Measurements from ENCODE around the gene SCYL2. TPM values are rescaled to one million over a fixed set of nuclear protein-coding genes. Genes with fewer than 3 reads are reported as not detected.

Gene SCYL2
- total and polyA plus RNA-seq, 8 donors: 6.7 to 25.0 (median 15.6) TPM

GRCh38 chr12:100368066-100368465, 101.1 kb downstream of the SCYL2 start:
- DNase-seq (no peak), FAIRE-seq (no peak), ATAC-seq (no peak)
- Histone ChIP-seq H3K36me3 (no peaks in the 10 kb centered on the region), H3K27ac (no peak overlapping the region), H3K9me3 (no peaks in the 10 kb centered on the region), H3K27me3 (no peaks in the 10 kb centered on the region), H3K4me3 (no peak overlapping the region), H3K4me1 (no peaks in the 10 kb centered on the region)
- no peak for TF ChIP-seq CTCF (IDR thresholded peaks at IDR 0.05)
- 87 to 91% methylated on average over 1 of the region's 1 CpG for WGBS, 2 donors
- intact Hi-C loops (cut with DNase I): loop anchor here in 1 of 3 donors (10.0 kb wide), 1 partner anchor 177 kb away; no protein-coding TSS in a partner anchor

GRCh38 chr12:100371146-100371545, 104.2 kb downstream of the SCYL2 start:
- ATAC-seq (no peak), DNase-seq (no peak), FAIRE-seq (no peak)
- TF ChIP-seq CTCF (IDR thresholded peaks at IDR 0.05): no peak
- Histone ChIP-seq H3K36me3 (no peaks in the 10 kb centered on the region), H3K27me3 (no peaks in the 10 kb centered on the region), H3K4me3 (no peak overlapping the region), H3K4me1 (no peaks in the 10 kb centered on the region), H3K27ac (no peak overlapping the region), H3K9me3 (no peaks in the 10 kb centered on the region)
- WGBS, 2 donors: 70 to 72% methylated on average over 6 of the region's 6 CpGs
- intact Hi-C loops (cut with DNase I): no loop called here

- Histone ChIP-seq H3K27ac (no peak overlapping the region), H3K4me3 (no peak overlapping the region), H3K36me3 (no peaks in the 10 kb centered on the region), H3K4me1 (no peaks in the 10 kb centered on the region), H3K27me3 (no peaks in the 10 kb centered on the region), H3K9me3 (no peaks in the 10 kb centered on the region)
- FAIRE-seq (no peak), ATAC-seq (no peak), DNase-seq (no peak)
- no peak for TF ChIP-seq CTCF (IDR thresholded peaks at IDR 0.05)
- WGBS, 2 donors: 65 to 69% methylated on average over 11 of the region's 11 CpGs
- intact Hi-C loops (cut with DNase I): no loop called here
Observed at GRCh38 chr12:100372853-100373640, 106.1 kb downstream of the SCYL2 start.

GRCh38 chr12:100375038-100375735, 108.2 kb downstream of the SCYL2 start:
- H3K4me1 ChIP-seq: no peaks in the 10 kb centered on the region
- H3K36me3 ChIP-seq: no peaks in the 10 kb centered on the region
- DNase-seq: peak in 3 of 6 donors; percentile 14 to 48 (median 27)
- no peak for FAIRE-seq
- no peak overlapping the region for H3K4me3 ChIP-seq
- H3K27me3 ChIP-seq: no peaks in the 10 kb centered on the region
- no peak for TF ChIP-seq CTCF (IDR thresholded peaks at IDR 0.05)
- WGBS, 2 donors: 71 to 73% methylated on average over 12 of the region's 12 CpGs
- peak in 3 of 4 donors; percentile 71 to 80 (median 72) for ATAC-seq
- H3K9me3 ChIP-seq: no peaks in the 10 kb centered on the region
- no peak overlapping the region for H3K27ac ChIP-seq
- intact Hi-C loops (cut with DNase I): no loop called here

GRCh38 chr12:100376161-100376560, 109.2 kb downstream of the SCYL2 start:
- intact Hi-C loops (cut with DNase I): no loop called here
- H3K4me3 ChIP-seq: no peak overlapping the region
- H3K27me3 ChIP-seq: no peaks in the 10 kb centered on the region
- no peak for DNase-seq
- WGBS, 2 donors: 96 to 100% methylated on average over 1 of the region's 1 CpG
- H3K9me3 ChIP-seq: no peaks in the 10 kb centered on the region
- no peaks in the 10 kb centered on the region for H3K4me1 ChIP-seq
- no peaks in the 10 kb centered on the region for H3K36me3 ChIP-seq
- no peak for FAIRE-seq
- TF ChIP-seq CTCF (IDR thresholded peaks at IDR 0.05): no peak
- no peak overlapping the region for H3K27ac ChIP-seq
- ATAC-seq: no peak
